Measurements from ENCODE around the gene CLCN7. TPM values are rescaled to one million over a fixed set of nuclear protein-coding genes. Genes with fewer than 3 reads are reported as not detected.

The CLCN7 gene
- polyA plus RNA-seq, 3 donors: 37.4 to 249 (median 56.5) TPM

- H3K4me3 Mint-ChIP-seq: peak overlapping the region; percentile 47 to 66
- Histone ChIP-seq H2AFZ (ENCODE audit: insufficient read depth, low read depth, low read length, poor library complexity, severe bottlenecking) (no peak overlapping the region), H3K4me1 (ENCODE audit: control insufficient read depth in 1 of 2, insufficient read depth in 2 of 2, low read length in 2 of 2) (peaks cover 60 to 79% of the 10 kb centered on the region in 2 donors), H3K9ac (ENCODE audit: insufficient read depth, low read length, poor library complexity, severe bottlenecking) (no peak overlapping the region), H3K27me3 (ENCODE audit: control insufficient read depth in 2 of 2, insufficient read depth in 2 of 2, low read length in 2 of 2) (no peaks in the 10 kb centered on the region), H3K4me3 (replicated peaks in 1 of 3; ENCODE audit: low read depth in 2 of 3, low read length in 3 of 3) (peak overlapping the region in 1 of 3 experiments; percentile 81), H3K79me2 (ENCODE audit: insufficient read depth, low read length) (peaks cover 78% of the 10 kb centered on the region), H3K4me2 (replicated peaks; ENCODE audit: extremely low read depth, low read length, poor library complexity, severe bottlenecking) (peak overlapping the region; percentile 78), H4K20me1 (ENCODE audit: insufficient read depth, low read length) (peaks cover 10% of the 10 kb centered on the region), H3K36me3 (replicated peaks in 1 of 2; ENCODE audit: control insufficient read depth in 1 of 2, insufficient read depth in 2 of 2, low read length in 2 of 2) (no peaks in the 10 kb centered on the region), H3K9me3 (replicated peaks in 1 of 2; ENCODE audit: control insufficient read depth in 1 of 2, insufficient read depth in 1 of 2, low read length in 2 of 2) (no peaks in the 10 kb centered on the region), H3K27ac (ENCODE audit: low read depth in 1 of 2, low read length in 2 of 2) (peak overlapping the region; percentile 99)
- H3K27me3 Mint-ChIP-seq (ENCODE audit: low read depth in 3 of 3): peaks cover 0 to 5% (median 0%) of the 10 kb centered on the region in 3 donors
- TF ChIP-seq CTCF (IDR thresholded peaks at IDR 0.05): no peak
- no CpG with 5 or more reads among the region's 3 CpGs for WGBS (ENCODE audit: insufficient coverage)
- peak overlapping the region in 6 of 7 donors; percentile 25 to 95 (median 82) for H3K27ac Mint-ChIP-seq
- intact Hi-C loops (cut with micrococcal nuclease): loop anchor here (1.0 to 10.0 kb wide), 5 partner anchors 53 to 302 kb away; partner anchors contain the start of genes CRAMP1 (in 2 of the 2), IFT140 (in 2 of the 2), EME2 (in 1 of the 2) and MRPS34 (in 1 of the 2)
- peaks cover 60% of the 10 kb centered on the region for H3K4me1 Mint-ChIP-seq
- H3K9me3 Mint-ChIP-seq: peaks cover 0 to 5% (median 3%) of the 10 kb centered on the region in 7 donors
- peaks cover 5 to 13% of the 10 kb centered on the region in 2 donors for H3K36me3 Mint-ChIP-seq
- DNase-seq: no peak
These were observed 1.9 kb downstream of the CLCN7 start for GRCh38 chr16:1472974-1473373.

- no peaks in the 10 kb centered on the region for H3K9me3 ChIP-seq (replicated peaks in 1 of 2; ENCODE audit: control insufficient read depth in 1 of 2, insufficient read depth in 1 of 2, low read length in 2 of 2)
- H4K20me1 ChIP-seq (ENCODE audit: insufficient read depth, low read length): peaks cover 23% of the 10 kb centered on the region
- WGBS (ENCODE audit: insufficient coverage): 20% methylated on average over 25 of the region's 26 CpGs
- no peaks in the 10 kb centered on the region for H3K27me3 ChIP-seq (ENCODE audit: control insufficient read depth in 2 of 2, insufficient read depth in 2 of 2, low read length in 2 of 2)
- H3K4me1 ChIP-seq (ENCODE audit: control insufficient read depth in 1 of 2, insufficient read depth in 2 of 2, low read length in 2 of 2): peaks cover 60 to 88% of the 10 kb centered on the region in 2 donors
- no peak overlapping the region for H2AFZ ChIP-seq (ENCODE audit: insufficient read depth, low read depth, low read length, poor library complexity, severe bottlenecking)
- Mint-ChIP-seq H3K27me3 (ENCODE audit: low read depth in 3 of 3) (peaks cover 0 to 5% (median 0%) of the 10 kb centered on the region in 3 donors), H3K4me1 (peaks cover 69% of the 10 kb centered on the region), H3K36me3 (peaks cover 5 to 23% of the 10 kb centered on the region in 2 donors), H3K4me3 (peak overlapping the region; percentile 88 to 99), H3K27ac (peak overlapping the region; percentile 95 to 99 (median 98)), H3K9me3 (peaks cover 0 to 5% (median 3%) of the 10 kb centered on the region in 7 donors)
- peaks cover 91% of the 10 kb centered on the region for H3K79me2 ChIP-seq (ENCODE audit: insufficient read depth, low read length)
- TF ChIP-seq CTCF (IDR thresholded peaks at IDR 0.05): no peak
- H3K27ac ChIP-seq (ENCODE audit: low read depth in 1 of 2, low read length in 2 of 2): peak overlapping the region; percentile 99
- peak overlapping the region; percentile 82 for H3K9ac ChIP-seq (ENCODE audit: insufficient read depth, low read length, poor library complexity, severe bottlenecking)
- DNase-seq: no peak
- intact Hi-C loops (cut with micrococcal nuclease): loop anchor here (2.0 to 10.0 kb wide), 5 partner anchors 21 to 303 kb away; partner anchors contain the start of genes CRAMP1 (in 2 of the 2), IFT140 (in 2 of the 2), EME2 (in 1 of the 2) and MRPS34 (in 1 of the 2)
- peak overlapping the region; percentile 78 for H3K4me2 ChIP-seq (replicated peaks; ENCODE audit: extremely low read depth, low read length, poor library complexity, severe bottlenecking)
- H3K4me3 ChIP-seq (replicated peaks in 1 of 3; ENCODE audit: low read depth in 2 of 3, low read length in 3 of 3): peak overlapping the region in 2 of 3 experiments; percentile 41 to 81
- no peaks in the 10 kb centered on the region for H3K36me3 ChIP-seq (replicated peaks in 1 of 2; ENCODE audit: control insufficient read depth in 1 of 2, insufficient read depth in 2 of 2, low read length in 2 of 2)
These were observed 3.1 kb downstream of the CLCN7 start for GRCh38 chr16:1471569-1472194.

Data from CD14-positive monocyte (primary cell).